ENCODE measurements around the gene OTUD6A.

DNA sequence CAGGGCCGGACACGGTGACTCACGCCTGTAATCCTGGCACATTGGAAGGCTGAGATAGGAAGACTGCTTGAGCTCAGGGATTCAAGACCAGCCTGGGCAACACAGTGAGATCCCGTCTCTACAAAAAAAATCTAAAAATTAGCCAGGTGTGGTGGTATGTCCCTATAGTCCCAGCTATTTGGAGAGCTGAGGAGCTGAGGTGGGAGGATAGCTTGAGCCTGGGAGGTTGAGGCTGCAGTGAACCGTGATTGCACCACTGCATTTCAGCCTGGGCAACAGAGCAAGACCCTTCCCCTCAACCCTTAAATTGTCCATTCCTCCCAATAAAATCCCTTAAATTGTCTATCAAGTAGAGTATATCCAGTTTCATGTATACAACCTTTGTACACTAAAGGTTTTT, 17.0 kb downstream of the OTUD6A start:
- TF ChIP-seq EZH2 (IDR thresholded peaks at IDR 0.05; ENCODE audit: borderline replicate concordance, insufficient read depth, low read length, poor library complexity, severe bottlenecking) (no peak), EP300 (conservative IDR thresholded peaks at IDR 0.05; ENCODE audit: poor library complexity, severe bottlenecking) (no peak), RAD21 (conservative IDR thresholded peaks at IDR 0.05) (no peak), CTCF (IDR thresholded peaks at IDR 0.05; ENCODE audit: poor library complexity, severe bottlenecking) (no peak), POLR2AphosphoS5 (IDR thresholded peaks at IDR 0.05) (no peak), REST (IDR thresholded peaks at IDR 0.05; ENCODE audit: borderline replicate concordance) (no peak), SMC3 (conservative IDR thresholded peaks at IDR 0.05; ENCODE audit: poor library complexity) (no peak), MXI1 (conservative IDR thresholded peaks at IDR 0.05; ENCODE audit: poor library complexity, severe bottlenecking) (no peak)
